GM18511 (cell line): ENCODE data around the gene ZFP57.
"Not testable (repeated sequence)": the region's sequence is repeated elsewhere in the genome, so short reads cannot be mapped to it uniquely, and the experiment has no call there.

Experiments used
- ATAC-seq: cut with Tn5 transposase; IDR thresholded peaks from one replicate; pipeline ENCODE4 v1.9.1; 2021; ENCODE audit warnings: mild to moderate bottlenecking, moderate library complexity; ENCODE audit not compliant: unreplicated experiment

ZFP57 gene

DNA sequence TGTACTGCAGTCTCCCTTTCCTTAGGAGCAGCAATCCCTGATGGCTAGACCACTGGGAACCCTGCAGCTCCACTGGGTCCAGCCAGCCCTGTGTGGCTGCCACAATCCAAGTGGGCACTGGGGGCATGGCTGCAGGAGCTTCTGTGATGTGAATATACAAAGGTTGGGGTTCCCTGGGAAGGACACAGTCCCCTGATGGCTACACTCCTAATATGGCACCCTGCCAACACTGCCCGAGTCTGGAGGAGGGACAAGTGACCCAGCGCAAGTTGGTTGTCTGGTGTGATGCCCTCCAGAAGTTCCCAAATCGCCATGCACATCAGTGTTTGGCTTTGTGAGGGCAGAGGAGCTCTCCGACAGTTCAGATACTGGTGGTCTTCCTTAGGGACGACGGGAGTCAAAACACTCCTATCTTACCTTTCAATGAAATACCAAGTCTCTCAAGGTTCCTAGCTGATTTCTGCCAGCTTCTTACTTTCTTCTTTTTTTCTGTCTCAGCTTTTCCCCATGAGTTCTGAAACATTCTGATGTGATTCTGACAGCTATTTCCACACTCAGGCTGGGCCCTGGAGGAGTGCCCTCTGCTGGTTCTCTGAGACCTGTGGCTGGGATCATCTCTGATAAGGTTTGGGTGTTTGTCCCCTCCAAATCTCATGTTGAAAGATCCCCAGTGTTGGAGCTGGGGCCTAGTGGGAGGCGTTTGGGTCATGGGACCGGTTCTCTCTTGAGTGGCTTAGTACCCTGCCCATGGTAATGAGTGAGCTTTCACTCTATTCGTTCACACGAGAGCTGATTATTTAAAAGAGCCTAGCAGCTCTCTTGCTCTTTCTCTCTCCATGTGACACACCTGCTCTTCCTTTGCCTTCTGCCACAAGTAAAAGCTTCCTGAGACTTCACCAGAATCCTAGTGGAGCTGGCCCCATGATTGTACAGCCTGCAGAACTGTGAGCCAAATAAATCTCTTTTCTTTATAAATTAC is 15.5 kb upstream of the ZFP57 start:
- no peak for ATAC-seq

DNA sequence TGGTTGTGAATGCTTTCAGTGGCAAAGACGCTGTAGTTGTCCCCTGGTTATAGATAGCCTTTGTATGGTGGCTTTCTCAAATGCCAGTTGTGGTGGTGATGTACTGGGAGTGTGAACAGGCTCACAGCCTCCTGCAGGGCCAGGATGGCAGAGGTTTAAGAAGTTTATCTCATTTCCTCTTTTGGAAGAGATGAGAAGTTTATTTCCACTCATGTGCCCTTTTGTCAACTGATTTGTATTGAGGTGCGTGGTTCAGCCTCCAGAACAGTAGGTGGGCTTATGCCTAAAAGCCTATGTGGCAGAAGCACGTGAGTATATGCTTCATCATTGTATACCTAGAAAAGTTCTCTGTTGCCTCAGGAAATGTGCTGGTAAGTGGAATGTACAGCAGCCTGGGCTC is 13.7 kb upstream of the ZFP57 start:
- no peak for ATAC-seq

DNA sequence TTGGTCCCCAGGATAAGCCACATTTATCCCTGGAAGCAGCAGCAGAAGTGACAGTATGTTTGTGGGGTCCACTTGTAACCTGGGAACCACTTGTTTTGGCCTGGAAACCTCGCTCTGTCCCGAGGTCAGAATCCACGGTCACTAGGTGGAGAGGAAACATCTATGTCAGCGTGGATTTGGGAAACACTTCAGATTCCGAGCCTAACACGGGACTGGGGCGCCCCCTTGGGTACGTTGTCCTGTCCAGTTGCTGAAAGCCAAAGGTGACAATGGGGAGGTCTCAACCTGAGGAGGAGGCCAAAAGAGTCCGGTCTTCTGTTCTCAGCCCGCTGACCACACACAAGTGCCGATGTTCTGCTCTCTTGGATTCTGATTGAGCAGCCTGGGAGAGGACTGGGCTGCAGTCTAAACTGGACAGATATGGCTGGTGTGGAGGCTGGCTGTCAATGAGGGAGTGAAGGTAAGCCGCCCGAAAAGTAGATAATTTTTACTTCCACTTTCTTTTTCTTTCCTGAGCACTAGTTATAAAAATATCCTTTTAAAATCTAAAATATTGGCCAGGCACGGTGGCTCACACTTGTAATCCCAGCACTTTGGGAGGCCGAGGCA is 4.9 kb upstream of the ZFP57 start:
- ATAC-seq: no peak

DNA sequence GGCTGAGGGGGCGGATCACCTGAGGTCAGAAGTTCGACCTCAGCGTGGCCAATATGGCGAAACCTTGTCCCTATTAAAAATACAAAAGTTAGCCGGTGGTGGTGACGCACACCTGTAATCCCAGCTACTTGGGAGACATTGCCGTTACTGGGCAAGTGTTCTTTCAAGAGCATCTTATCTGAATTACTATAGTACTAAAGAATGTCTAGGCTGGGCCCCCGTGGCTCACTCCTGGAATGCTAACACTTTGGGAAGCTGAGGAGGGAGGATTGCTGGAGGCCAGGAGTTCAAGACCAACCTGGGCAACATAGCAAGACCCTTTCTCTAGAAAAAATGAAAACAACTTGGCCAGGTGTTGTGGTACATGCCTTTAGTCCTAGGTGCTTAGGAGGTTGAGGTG is 859 bp upstream of the ZFP57 start:
- no peak for ATAC-seq

DNA sequence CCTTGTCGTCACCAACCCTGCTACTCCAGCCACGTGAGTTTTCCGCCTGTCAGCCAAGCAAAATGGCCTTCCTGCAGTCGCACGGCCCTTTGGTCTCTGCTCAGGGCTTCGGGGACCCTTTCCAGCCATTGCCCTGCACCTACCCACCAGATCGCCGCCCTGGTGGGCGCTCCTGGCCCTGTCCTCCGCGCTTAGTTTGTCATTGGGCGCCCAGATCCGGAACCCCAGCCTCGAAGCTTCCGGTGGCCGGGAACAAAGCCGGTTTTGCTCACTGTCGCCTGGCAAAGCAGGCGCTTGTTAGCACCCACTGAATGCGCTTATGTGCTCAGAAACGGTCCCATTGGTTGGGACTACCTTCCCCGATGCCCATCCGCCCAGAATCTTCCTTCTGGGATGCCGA is 536 bp downstream of the ZFP57 start:
- ATAC-seq: no peak

DNA sequence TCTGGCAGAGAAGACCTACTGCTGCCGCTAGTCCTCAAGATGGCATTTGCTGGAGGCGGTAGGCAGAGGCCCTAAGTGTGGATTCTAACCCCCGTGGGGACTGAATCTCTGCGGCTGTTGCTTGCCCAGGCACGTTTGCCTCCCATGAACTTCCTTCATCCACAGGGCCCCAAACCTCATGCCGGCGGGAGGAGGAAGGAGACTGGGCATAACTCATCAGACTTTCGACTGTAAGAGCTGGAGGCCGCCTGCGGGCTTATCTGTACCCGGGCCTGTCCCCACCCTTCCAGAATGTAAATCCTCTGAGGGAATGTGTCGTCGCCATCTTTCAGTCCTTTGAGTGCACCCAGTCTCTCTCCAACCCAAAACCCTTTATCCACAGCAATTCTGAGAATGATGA is 990 bp downstream of the ZFP57 start:
- no peak for ATAC-seq

DNA sequence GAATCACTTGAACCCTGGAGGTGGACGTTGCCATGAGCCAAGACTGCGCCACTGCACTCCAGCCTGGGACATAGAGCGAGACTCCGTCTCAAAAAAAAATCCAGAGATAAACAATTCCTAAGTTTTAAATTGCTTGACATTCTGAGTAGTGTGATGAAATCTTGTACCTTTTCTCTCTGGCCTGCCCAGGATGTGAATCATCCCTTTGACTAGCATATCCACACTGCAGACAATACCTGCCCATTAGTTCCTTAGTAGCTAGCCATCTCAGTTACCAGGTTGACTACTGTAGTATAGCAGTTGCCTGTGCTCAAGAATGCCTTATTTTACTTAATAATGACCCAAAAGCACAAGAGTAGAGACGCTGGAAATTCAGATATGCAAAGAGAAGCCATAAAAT is 2.8 kb downstream of the ZFP57 start:
- no peak for ATAC-seq

DNA sequence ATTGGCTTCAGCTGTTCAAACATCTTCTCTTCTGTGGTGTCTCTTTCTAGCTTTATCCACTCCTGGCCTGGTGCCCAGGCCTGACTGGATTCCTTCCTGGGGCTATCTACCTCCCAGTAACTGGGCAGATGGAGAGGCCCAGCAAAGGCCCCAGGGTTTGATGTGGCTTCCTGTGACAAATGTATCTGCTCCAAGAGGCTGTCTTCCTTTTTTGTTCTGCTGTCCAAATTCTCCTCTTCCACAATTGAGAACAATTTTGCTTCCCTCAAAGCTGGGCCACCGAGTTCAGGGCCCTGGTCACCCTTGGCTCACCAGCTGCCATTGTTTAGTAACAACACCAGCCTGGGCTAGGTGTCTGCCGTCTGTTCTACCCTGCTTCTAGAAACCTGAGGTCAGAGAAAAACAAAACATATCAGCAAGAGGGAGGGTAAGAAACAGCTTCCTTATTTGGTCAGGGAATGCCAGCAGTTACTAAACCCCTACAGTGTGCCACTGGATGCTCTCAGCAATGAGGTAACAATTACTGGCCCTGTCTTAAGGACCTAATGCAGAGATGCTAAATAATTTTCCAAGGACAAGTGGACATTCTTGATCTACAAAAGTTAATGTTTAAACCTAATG is 3.9 kb downstream of the ZFP57 start:
- ATAC-seq: no peak

- ATAC-seq: no peak
Measured at GRCh38 chr6:29675561-29675960, 5.4 kb downstream of the ZFP57 start.

- ATAC-seq: no peak
Measured at GRCh38 chr6:29674008-29674407, 6.9 kb downstream of the ZFP57 start.

- ATAC-seq: no peak
Measured at GRCh38 chr6:29673161-29673560, 7.8 kb downstream of the ZFP57 start.

DNA sequence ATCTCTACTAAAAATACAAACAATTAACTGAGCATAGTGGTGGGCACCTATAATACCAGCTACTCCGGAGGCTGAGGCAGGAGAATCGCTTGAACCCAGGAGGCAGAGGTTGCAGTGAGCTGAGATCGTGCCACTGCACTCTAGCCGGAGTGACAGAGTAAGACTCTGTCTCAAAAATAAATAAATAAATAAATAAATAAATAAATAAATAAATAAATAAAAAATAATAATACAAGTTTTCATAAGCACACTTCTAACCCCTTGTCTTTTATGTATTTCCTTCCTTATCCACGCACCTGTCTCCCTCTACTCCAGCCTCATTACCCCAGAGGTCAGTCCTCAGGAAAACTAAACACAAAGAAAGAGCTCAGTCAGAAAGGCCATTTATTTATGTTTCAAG is 8.8 kb downstream of the ZFP57 start:
- ATAC-seq: not testable (repeated sequence)

GRCh38 chr6:29671026-29671425 is 9.9 kb downstream of the ZFP57 start:
- no peak for ATAC-seq

GRCh38 chr6:29667158-29667557 is 13.8 kb downstream of the ZFP57 start:
- no peak for ATAC-seq

- ATAC-seq: no peak
Measured at GRCh38 chr6:29666826-29667130, 14.2 kb downstream of the ZFP57 start.

GRCh38 chr6:29665942-29666825 is 14.8 kb downstream of the ZFP57 start:
- no peak for ATAC-seq

GRCh38 chr6:29663300-29664042 is 17.5 kb downstream of the ZFP57 start:
- ATAC-seq: no peak

- not testable (repeated sequence) for ATAC-seq
Measured at GRCh38 chr6:29661502-29662141, 19.3 kb downstream of the ZFP57 start.

DNA sequence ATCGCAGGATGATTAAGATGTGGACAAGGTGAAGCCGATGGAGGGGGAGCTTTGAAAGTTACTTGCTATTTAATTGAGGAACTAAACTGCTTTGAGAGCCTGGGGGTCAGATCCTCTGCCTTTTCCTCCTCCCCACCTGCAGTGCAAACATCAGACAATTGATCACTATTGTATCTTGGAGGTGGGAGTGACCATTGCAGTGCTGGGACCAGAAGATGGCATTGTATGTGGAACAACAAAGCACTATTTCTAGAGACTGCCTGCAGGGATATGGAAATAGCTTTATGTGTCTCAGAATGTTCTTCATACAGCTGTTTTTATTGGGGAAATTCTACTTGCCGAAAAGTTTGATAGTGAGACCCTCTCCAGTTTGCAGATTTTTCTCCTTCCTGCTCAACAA is 19.9 kb downstream of the ZFP57 start:
- ATAC-seq: no peak

GRCh38 chr6:29656798-29657197 is 24.2 kb downstream of the ZFP57 start, which contains the start of gene MOG:
TSS of gene MOG (plus strand) at chr6:29657092. CDS start at chr6:29657210, 118 bp downstream.
- ATAC-seq: no peak
